Mesothelial cell of epicardium (in vitro differentiated cells): ENCODE data around the gene CRLF1. TPM values are rescaled to one million over a fixed set of nuclear protein-coding genes. Genes with fewer than 3 reads are reported as not detected.

Experiments
- DNase-seq, 2 experiments: peaks; one replicate each; pipeline ENCODE4 v3.0.0; 2021; ENCODE audit warnings: low spot score in 2 of 2; ENCODE audit not compliant: unreplicated experiment in 2 of 2
- H3K27ac Mint-ChIP-seq: 2 replicates; pipeline ENCODE4 v1.8.0; 2021; ENCODE audit warnings: mixed read lengths
- H3K27me3 Mint-ChIP-seq: 2 replicates; pipeline ENCODE4 v1.8.0; 2021; ENCODE audit warnings: low read depth, mixed read lengths
- H3K36me3 Mint-ChIP-seq: 2 replicates; pipeline ENCODE4 v1.8.0; 2021; ENCODE audit warnings: mixed read lengths
- H3K4me1 Mint-ChIP-seq: 2 replicates; pipeline ENCODE4 v1.8.0; 2021; ENCODE audit warnings: mixed read lengths
- H3K4me3 Mint-ChIP-seq: 2 replicates; pipeline ENCODE4 v1.8.0; 2021; ENCODE audit warnings: mild to moderate bottlenecking, moderate library complexity, mixed read lengths
- H3K9me3 Mint-ChIP-seq: 2 replicates; pipeline ENCODE4 v1.8.0; 2021; ENCODE audit warnings: mixed read lengths
- CTCF ChIP-seq: fragments of 200-600 bp; sonication (generic); IDR thresholded peaks from one replicate; pipeline ENCODE4 v1.5.0; 2021; ENCODE audit warnings: antibody characterized with exemption; ENCODE audit not compliant: unreplicated experiment
- total RNA-seq: library from RNA; stranded (reverse); gene quantifications from 3 replicates; pipeline ENCODE4 v1.2.1, GENCODE V29; 2021

CRLF1 gene
- total RNA-seq, 1 donor from 2014 or later: 1.0 TPM

- DNase-seq: no peak
- H3K36me3 Mint-ChIP-seq: peaks cover under 1% of the 10 kb centered on the region
- no peaks in the 10 kb centered on the region for H3K4me1 Mint-ChIP-seq
- TF ChIP-seq CTCF: no peak
- peaks cover 12% of the 10 kb centered on the region for H3K27me3 Mint-ChIP-seq
- no peak overlapping the region for H3K4me3 Mint-ChIP-seq
- H3K27ac Mint-ChIP-seq: no peak overlapping the region
- H3K9me3 Mint-ChIP-seq: no peaks in the 10 kb centered on the region
These were observed 26.3 kb downstream of the CRLF1 start for GRCh38 chr19:18580311-18580710.

- H3K27ac Mint-ChIP-seq: peak overlapping the region; percentile 56
- no peak overlapping the region for H3K4me3 Mint-ChIP-seq
- no peak for TF ChIP-seq CTCF
- peaks cover 10% of the 10 kb centered on the region for H3K4me1 Mint-ChIP-seq
- H3K9me3 Mint-ChIP-seq: no peaks in the 10 kb centered on the region
- DNase-seq: no peak
- peaks cover 16% of the 10 kb centered on the region for H3K36me3 Mint-ChIP-seq
- peaks cover 3% of the 10 kb centered on the region for H3K27me3 Mint-ChIP-seq
These were observed 29.2 kb downstream of the CRLF1 start for GRCh38 chr19:18577365-18577914.

GRCh38 chr19:18576383-18576782, 30.2 kb downstream of the CRLF1 start:
- Mint-ChIP-seq H3K4me1 (peaks cover 14% of the 10 kb centered on the region), H3K27me3 (peaks cover 2% of the 10 kb centered on the region), H3K36me3 (peaks cover 17% of the 10 kb centered on the region), H3K27ac (no peak overlapping the region), H3K4me3 (no peak overlapping the region), H3K9me3 (no peaks in the 10 kb centered on the region)
- no peak for TF ChIP-seq CTCF
- DNase-seq: no peak

- H3K4me3 Mint-ChIP-seq: no peak overlapping the region
These were observed 31.8 kb downstream of the CRLF1 start for GRCh38 chr19:18574691-18575291.

GRCh38 chr19:18571564-18572344, 34.8 kb downstream of the CRLF1 start, which contains the start of gene UBA52:
TSS of gene UBA52 (plus strand) at chr19:18571857. CDS start at chr19:18573301, 1,444 bp downstream.
- Mint-ChIP-seq H3K9me3 (no peaks in the 10 kb centered on the region), H3K27ac (peak within 1 kb of the TSS; percentile 98), H3K36me3 (peaks cover 38% of the 10 kb centered on the region), H3K4me3 (peak within 1 kb of the TSS; percentile 89), H3K4me1 (peaks cover 16% of the 10 kb centered on the region), H3K27me3 (no peaks in the 10 kb centered on the region)
- no peak for TF ChIP-seq CTCF
- peak; percentile 97 to 99 for DNase-seq

More at GRCh38 chr19:18574691-18575291, 31.8 kb downstream of the CRLF1 start:
- Mint-ChIP-seq H3K9me3 (no peaks in the 10 kb centered on the region), H3K27ac (peak overlapping the region; percentile 43), H3K27me3 (no peaks in the 10 kb centered on the region), H3K4me1 (peaks cover 16% of the 10 kb centered on the region), H3K36me3 (peaks cover 21% of the 10 kb centered on the region)
- no peak for DNase-seq
- no peak for TF ChIP-seq CTCF
